ENCODE results near the gene EIF3J.

DNA sequence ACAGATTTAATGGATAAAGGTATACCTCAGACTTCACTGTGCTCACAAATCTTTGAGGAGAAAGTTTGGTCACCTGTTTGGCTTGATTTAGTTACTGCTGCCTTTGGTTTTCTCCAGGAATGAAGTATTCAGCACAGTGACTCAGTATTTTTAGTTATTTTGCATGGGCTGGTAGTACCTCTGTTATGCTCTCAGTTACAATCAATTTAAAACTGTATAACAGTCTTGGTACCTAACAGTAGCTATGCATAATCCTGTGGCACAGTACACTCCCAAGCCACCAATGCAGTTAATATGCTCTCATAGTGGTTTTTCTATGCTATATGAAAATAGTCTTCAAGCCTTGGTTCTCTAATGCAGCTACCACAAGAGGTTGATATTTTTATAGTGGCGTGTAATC is 11.9 kb upstream of the EIF3J start:
- TF ChIP-seq, protein P1, sequence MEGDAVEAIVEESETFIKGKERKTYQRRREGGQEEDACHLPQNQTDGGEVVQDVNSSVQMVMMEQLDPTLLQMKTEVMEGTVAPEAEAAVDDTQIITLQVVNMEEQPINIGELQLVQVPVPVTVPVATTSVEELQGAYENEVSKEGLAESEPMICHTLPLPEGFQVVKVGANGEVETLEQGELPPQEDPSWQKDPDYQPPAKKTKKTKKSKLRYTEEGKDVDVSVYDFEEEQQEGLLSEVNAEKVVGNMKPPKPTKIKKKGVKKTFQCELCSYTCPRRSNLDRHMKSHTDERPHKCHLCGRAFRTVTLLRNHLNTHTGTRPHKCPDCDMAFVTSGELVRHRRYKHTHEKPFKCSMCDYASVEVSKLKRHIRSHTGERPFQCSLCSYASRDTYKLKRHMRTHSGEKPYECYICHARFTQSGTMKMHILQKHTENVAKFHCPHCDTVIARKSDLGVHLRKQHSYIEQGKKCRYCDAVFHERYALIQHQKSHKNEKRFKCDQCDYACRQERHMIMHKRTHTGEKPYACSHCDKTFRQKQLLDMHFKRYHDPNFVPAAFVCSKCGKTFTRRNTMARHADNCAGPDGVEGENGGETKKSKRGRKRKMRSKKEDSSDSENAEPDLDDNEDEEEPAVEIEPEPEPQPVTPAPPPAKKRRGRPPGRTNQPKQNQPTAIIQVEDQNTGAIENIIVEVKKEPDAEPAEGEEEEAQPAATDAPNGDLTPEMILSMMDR (conservative IDR thresholded peaks at IDR 0.05), result no peak
- TF ChIP-seq EZH2 (IDR thresholded peaks at IDR 0.05; ENCODE audit: low read depth), result no peak
